K562 (cell line): ENCODE measurements around the gene KMT5C. TPM values are rescaled to one million over a fixed set of nuclear protein-coding genes. Genes with fewer than 3 reads are reported as not detected.

Experiments used
- ATAC-seq: fragments of 200-7000 bp; cut with Tn5 transposase; 3 replicates; pipeline ENCODE4 v1.9.1; 2020; ENCODE audit warnings: moderate library complexity
- BruUV-seq: library from RNA; stranded (reverse); fragments of 400-500 nt; replicated peaks from 2 replicates; lab custom pipeline; 2021; lab: Mats Ljungman, UMichigan
- CTCF ChIA-PET: fragments of 300-600 bp; formaldehyde crosslinking; extraction: SDS; loops from one replicate; lab custom pipeline; 2021; ENCODE audit warnings: low intra/inter-chr PET ratio; lab: Yijun Ruan, JAX
- POLR2A ChIA-PET: fragments of 300-600, 350-650 bp; sonication (Branson Sonifier 250); formaldehyde crosslinking; extraction: SDS; loops from one replicate; lab custom pipeline; 2021; ENCODE audit warnings: antibody characterized with exemption, inconsistent platforms; lab: Yijun Ruan, JAX
- DNase-seq, 4 experiments: peaks; one replicate each; pipeline versions ENCODE4 v3.0.0 to v3.0.0-alpha.2; 2011 to 2018; ENCODE audit warnings: low spot score in 3 of 4, mixed read lengths in 3 of 4; ENCODE audit errors: extremely low read depth in 1 of 4
- FAIRE-seq: peaks from 2 replicates; lab custom pipeline; 2011; peaks lifted over from hg19 to GRCh38; lab: Jason Lieb, UNC
- H2AFZ ChIP-seq: 2 replicates; pipeline ENCODE4 v1.6.0; 2011; ENCODE audit warnings: low read depth, low read length, control low read depth, inconsistent platforms
- H3K27ac ChIP-seq: fragments of 200-600 bp; 3 replicates; pipeline ENCODE4 v1.8.0; 2011; ENCODE audit warnings: low read depth, mild to moderate bottlenecking, control low read depth, inconsistent platforms, low read length, moderate library complexity, mixed read lengths; ENCODE audit errors: extremely low read depth
- H3K27me3 ChIP-seq, 2 experiments: fragments of 300-600 bp in 1 of 2; 2 replicates in 1 of 2; 3 replicates in 1 of 2; pipeline versions ENCODE4 v1.6.0 to v1.8.0; 2011; ENCODE audit warnings: inconsistent platforms in 2 of 2, low read length in 2 of 2, mild to moderate bottlenecking in 1 of 2, mixed read lengths in 1 of 2, moderate library complexity in 1 of 2; ENCODE audit not compliant: control insufficient read depth in 2 of 2, insufficient read depth in 2 of 2
- H3K36me3 ChIP-seq: fragments of 300-600 bp; 3 replicates; pipeline ENCODE4 v1.8.0; 2011; ENCODE audit warnings: mild to moderate bottlenecking, low read length, inconsistent platforms; ENCODE audit not compliant: control insufficient read depth, insufficient read depth
- H3K4me1 ChIP-seq, 2 experiments: fragments of 200-600 bp in 1 of 2; replicated peaks in 1 of 2; 2 replicates in 1 of 2; 3 replicates in 1 of 2; pipeline versions ENCODE4 v1.5.1 to v1.8.0; 2011; ENCODE audit warnings: inconsistent platforms in 2 of 2, low read length in 2 of 2, mild to moderate bottlenecking in 1 of 2, mixed read lengths in 1 of 2, moderate library complexity in 1 of 2; ENCODE audit not compliant: control insufficient read depth in 2 of 2, insufficient read depth in 2 of 2
- H3K4me2 ChIP-seq: 2 replicates; pipeline ENCODE4 v1.6.1; 2011; ENCODE audit warnings: low read length, control low read depth, inconsistent platforms, mixed read lengths; ENCODE audit not compliant: insufficient read depth
- H3K4me3 ChIP-seq: fragments of 200-600 bp; sonication (generic), shearing (Covaris generic); 2 replicates; pipeline ENCODE4 v1.5.1; 2016; ENCODE audit warnings: control low read depth, inconsistent platforms
- H3K79me2 ChIP-seq: fragments of 200-600 bp; 3 replicates; pipeline ENCODE4 v1.8.0; 2011; ENCODE audit warnings: low read length, inconsistent platforms; ENCODE audit not compliant: control insufficient read depth, insufficient read depth
- H3K9ac ChIP-seq, 2 experiments: 2 replicates each; pipeline versions ENCODE4 v1.6.0 to v1.6.1; 2011; ENCODE audit warnings: low read depth in 2 of 2, low read length in 2 of 2, control low read depth in 1 of 2, inconsistent platforms in 1 of 2, mild to moderate bottlenecking in 1 of 2, mixed read lengths in 1 of 2; ENCODE audit not compliant: insufficient read depth in 1 of 2
- H3K9me1 ChIP-seq: one replicate; pipeline ENCODE4 v1.6.0; 2011; ENCODE audit warnings: inconsistent platforms, mild to moderate bottlenecking, low read length, moderate library complexity; ENCODE audit not compliant: control insufficient read depth, insufficient read depth
- H3K9me3 ChIP-seq: replicated peaks from 2 replicates; pipeline ENCODE4 v1.5.1; 2011; ENCODE audit warnings: low read depth, low read length, inconsistent platforms; ENCODE audit not compliant: control insufficient read depth, insufficient read depth
- H4K20me1 ChIP-seq: replicated peaks from 2 replicates; pipeline ENCODE4 v1.6.1; 2011; ENCODE audit warnings: low read length, inconsistent platforms, mixed read lengths; ENCODE audit not compliant: control insufficient read depth, insufficient read depth
- CREM ChIP-seq: IDR thresholded peaks from 2 replicates; pipeline ENCODE4 v1.6.1; 2014; ENCODE audit warnings: antibody characterized with exemption, low read depth
- ELF4 ChIP-seq: fragments of 450-650 bp; formaldehyde crosslinking; IDR thresholded peaks from 2 replicates; pipeline ENCODE4 v1.4.0; 2022; ENCODE audit warnings: missing genetic modification characterization
- ETV5 ChIP-seq: sonication (generic); formaldehyde crosslinking; IDR thresholded peaks from 2 replicates; pipeline ENCODE4 v1.4.0; 2020; ENCODE audit warnings: low read depth, mild to moderate bottlenecking, missing genetic modification reagents
- TCF15 ChIP-seq: fragments of 250-450 bp; sonication (Bioruptor Pico); IDR thresholded peaks from 2 replicates; pipeline ENCODE4 v1.8.0; 2022; ENCODE audit warnings: moderate library complexity, mild to moderate bottlenecking, inconsistent platforms
- UBTF ChIP-seq, 2 experiments: IDR thresholded peaks; 2 replicates each; pipeline ENCODE4 v1.6.1; 2012; ENCODE audit warnings: improper control_type of control experiment in 2 of 2, low read depth in 2 of 2, low read length in 2 of 2, borderline replicate concordance in 1 of 2
- ZBTB33 ChIP-seq: sonication (generic); formaldehyde crosslinking; IDR thresholded peaks from 2 replicates; pipeline ENCODE4 v1.8.1; 2023; ENCODE audit warnings: mild to moderate bottlenecking, missing genetic modification reagents
- ZNF445 ChIP-seq: fragments of 250-450 bp; sonication (Bioruptor Pico); IDR thresholded peaks from 2 replicates; pipeline ENCODE4 v1.4.0; 2020; ENCODE audit warnings: low read depth, mild to moderate bottlenecking, moderate library complexity
- ZNF512 ChIP-seq: IDR thresholded peaks from 2 replicates; pipeline ENCODE4 v1.6.1; 2016; ENCODE audit warnings: missing genetic modification characterization, missing compliant biosample characterization
- WGBS: fragments of 100-300 bp; shearing (Covaris generic); methylation state at CpG from one replicate; pipeline ENCODE4 v1.1.6; 2016; ENCODE audit warnings: low coverage, mixed read lengths; ENCODE audit not compliant: insufficient coverage; ENCODE audit errors: missing lambda C conversion rate; 5-methylcytosine and 5-hydroxymethylcytosine counted together
- in situ Hi-C: fragments of 300-500 bp; cut with MboI; formaldehyde crosslinking; loops from 4 replicates; pipeline ENCODE4 v1.15.0; 2018; ENCODE audit warnings: inconsistent platforms, mixed read lengths
- intact Hi-C: fragments of 100-400 bp; cut with micrococcal nuclease; formaldehyde crosslinking; loops from 2 replicates; pipeline ENCODE4 v1.14.2; 2022
- polyA plus RNA-seq, 8 experiments: library from polyadenylated mRNA; depleted of rRNA in 4 of 8; stranded (reverse) in 5 of 8; unstranded in 3 of 8; fragments of >200 nt; fragmentation: Nextera tagmentation in 2 of 8; fragmentation: Illumina TruSeq in 1 of 8; extraction: Ambion mirVana in 2 of 8; extraction: Trizol in 1 of 8; gene quantifications; 2 replicates each; pipeline versions ENCODE4 v1.2.1 to v1.2.3, GENCODE V29; 2011 to 2014; ENCODE audit warnings: inconsistent platforms in 1 of 8, missing spikeins in 1 of 8
- total RNA-seq, 7 experiments: library from RNA; depleted of rRNA in 6 of 7; stranded (reverse); fragments of >200 nt in 6 of 7; fragmentation: Illumina TruSeq in 2 of 7; extraction: Trizol in 2 of 7; gene quantifications; 2 replicates each; pipeline versions ENCODE4 v1.2.1 to v1.2.3, GENCODE V29; 2011 to 2021; ENCODE audit warnings: low replicate concordance in 1 of 7

KMT5C gene
- total and polyA plus RNA-seq, 9 of the 15 experiments (the other 6 are each of a cell fraction or from before 2014, with no cell fraction given) = 0.15 to 53.5 (median 16.6) TPM

- TF ChIP-seq ZBTB33 (CRISPR knock-in tag) (0 out of 2 replicates have a peak, but pooled peaks have one; percentile 43), TCF15 (CRISPR knock-in tag) (no peak), ETV5 (CRISPR knock-in tag) (0 out of 2 replicates have a peak, but pooled peaks have one; percentile 15)
These were observed 42.9 kb downstream of the KMT5C start (continued) for GRCh38 chr19:55382522-55383054.

- in situ Hi-C loops = no loop called here
- Histone ChIP-seq H4K20me1 (peaks cover 25% of the 10 kb centered on the region), H3K27me3 (no peaks in the 10 kb centered on the region), H3K4me2 (peak overlapping the region; percentile 94), H3K79me2 (peaks cover 59% of the 10 kb centered on the region), H3K36me3 (peaks cover 26% of the 10 kb centered on the region), H3K9me1 (peaks cover 3% of the 10 kb centered on the region), H3K9me3 (no peaks in the 10 kb centered on the region; the same call in 1 of the 2 replicates), H3K4me3 (peak overlapping the region; percentile 77), H3K4me1 (peaks cover 32 to 49% of the 10 kb centered on the region in 2 experiments), H3K27ac (peak overlapping the region; percentile 97), H2AFZ (peak overlapping the region; percentile 89), H3K9ac (peak overlapping the region; percentile 94 to 97)
- no peak for FAIRE-seq
- CTCF ChIA-PET = no interaction called here
- POLR2A ChIA-PET = interaction anchor here (0.5 to 12.9 kb wide), 23 partner anchors 8 to 474 kb away, joined by 3 to 195 read pairs (median 4); partner anchors contain the start of genes ISOC2, KMT5C, PTPRH and UBE2S
- ATAC-seq = peak; percentile 35
- BruUV-seq = TSS peak; percentile 80
- intact Hi-C loops = loop anchor here (2.0 kb wide), 1 partner anchor 167 kb away; no protein-coding TSS in a partner anchor
- DNase-seq = peak; percentile 74 to 78 (median 74)
- WGBS = 6% methylated on average over 33 of the region's 88 CpGs
- TF ChIP-seq ZNF445 (CRISPR knock-in tag) (no peak), ZNF512 (no peak), CREM (no peak), ELF4 (CRISPR knock-in tag) (peak; percentile 36; the same call in 1 of the 2 replicates), UBTF (IDR thresholded peaks at IDR 0.05; ENCODE audit: borderline replicate concordance in 1 of 2, low read depth in 2 of 2, low read length in 2 of 2) (peak; percentile 60 to 75; a peak in 1 of 4 replicates)
These were observed 43.8 kb downstream of the KMT5C start for GRCh38 chr19:55383279-55384130.
